Fibroblast of upper back skin (primary cell): ENCODE results near the gene TRMU.

ENCODE experiments used
- DNase-seq: peaks from one replicate; pipeline ENCODE4 v3.0.0-alpha.2; 2013

The TRMU gene

GRCh38 chr22:46371623-46372226 lies 36.2 kb downstream of the TRMU start:
- DNase-seq: no peak

DNA sequence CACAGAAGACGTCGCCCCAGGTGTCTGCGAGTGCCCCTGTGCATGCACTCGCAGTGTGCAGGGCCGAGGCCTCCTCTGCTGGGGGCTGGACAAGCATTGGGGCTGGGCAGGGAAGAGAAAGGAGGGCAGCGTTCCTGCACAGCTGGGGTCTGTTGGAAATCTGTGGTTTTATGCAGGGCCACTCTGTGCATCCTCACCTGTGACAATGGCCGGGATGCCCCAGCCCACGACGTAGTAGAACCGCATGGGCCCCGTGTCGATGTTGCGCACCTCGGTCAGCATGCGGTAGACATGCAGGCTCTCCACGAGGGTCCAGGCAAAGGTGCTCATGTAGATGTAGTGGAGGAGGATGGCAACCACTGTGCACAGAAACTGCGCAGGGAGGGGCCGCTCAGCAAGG lies 37.2 kb downstream of the TRMU start:
- DNase-seq: no peak

GRCh38 chr22:46373159-46373558 lies 37.6 kb downstream of the TRMU start:
- no peak for DNase-seq

- no peak for DNase-seq
These were observed 38.6 kb downstream of the TRMU start for GRCh38 chr22:46373921-46374662.

GRCh38 chr22:46374663-46375474 lies 39.4 kb downstream of the TRMU start:
- DNase-seq: no peak

DNA sequence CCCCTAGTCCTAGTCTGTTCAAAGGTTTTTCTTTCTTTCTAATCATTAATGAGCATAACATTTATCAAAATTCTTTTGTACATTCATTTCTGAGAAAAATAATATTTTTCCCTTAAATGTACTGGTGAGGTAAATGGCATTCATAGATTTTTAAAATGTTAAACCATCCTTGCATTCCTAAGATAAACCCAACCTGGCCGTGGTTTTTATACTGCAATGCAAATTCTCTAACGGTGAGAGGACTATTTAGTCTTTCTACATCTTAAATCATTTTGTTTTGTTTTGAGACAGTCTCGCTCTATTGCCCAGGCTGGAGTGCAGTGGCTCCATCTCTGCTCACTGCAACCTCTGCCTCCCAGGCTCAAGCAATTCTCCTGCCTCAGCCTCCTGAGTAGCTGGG lies 40.6 kb downstream of the TRMU start:
- no peak for DNase-seq

DNA sequence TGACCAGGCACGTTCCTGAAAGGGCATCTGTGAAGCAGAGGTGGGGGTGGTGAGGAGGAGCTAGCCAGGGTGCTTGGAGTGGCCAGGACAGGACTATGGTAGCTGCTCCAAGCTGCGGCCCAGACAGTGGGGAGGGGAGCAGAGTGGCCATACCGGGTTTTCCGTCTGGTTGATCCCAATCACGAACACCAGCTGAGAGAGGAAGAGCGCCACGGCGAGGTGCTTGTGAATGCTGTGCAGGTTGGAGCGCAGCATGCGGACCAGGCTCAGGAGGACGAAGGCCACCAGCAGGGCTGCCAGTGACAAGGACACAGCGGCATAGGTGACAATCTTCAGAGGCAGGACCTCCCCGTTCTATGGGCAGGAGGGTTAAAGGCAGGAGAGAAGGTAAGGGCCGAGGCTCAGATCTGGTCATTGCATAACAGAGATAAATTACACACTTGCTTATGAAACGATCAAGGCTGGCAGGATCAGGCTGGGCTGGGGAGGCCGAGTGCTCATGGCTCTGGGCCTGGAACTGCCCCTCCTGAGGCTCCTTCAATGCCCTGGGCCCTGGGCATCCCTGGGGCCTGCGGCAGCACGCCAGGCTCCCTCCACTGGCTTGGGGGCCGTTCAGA lies 41.5 kb downstream of the TRMU start:
- no peak for DNase-seq

DNA sequence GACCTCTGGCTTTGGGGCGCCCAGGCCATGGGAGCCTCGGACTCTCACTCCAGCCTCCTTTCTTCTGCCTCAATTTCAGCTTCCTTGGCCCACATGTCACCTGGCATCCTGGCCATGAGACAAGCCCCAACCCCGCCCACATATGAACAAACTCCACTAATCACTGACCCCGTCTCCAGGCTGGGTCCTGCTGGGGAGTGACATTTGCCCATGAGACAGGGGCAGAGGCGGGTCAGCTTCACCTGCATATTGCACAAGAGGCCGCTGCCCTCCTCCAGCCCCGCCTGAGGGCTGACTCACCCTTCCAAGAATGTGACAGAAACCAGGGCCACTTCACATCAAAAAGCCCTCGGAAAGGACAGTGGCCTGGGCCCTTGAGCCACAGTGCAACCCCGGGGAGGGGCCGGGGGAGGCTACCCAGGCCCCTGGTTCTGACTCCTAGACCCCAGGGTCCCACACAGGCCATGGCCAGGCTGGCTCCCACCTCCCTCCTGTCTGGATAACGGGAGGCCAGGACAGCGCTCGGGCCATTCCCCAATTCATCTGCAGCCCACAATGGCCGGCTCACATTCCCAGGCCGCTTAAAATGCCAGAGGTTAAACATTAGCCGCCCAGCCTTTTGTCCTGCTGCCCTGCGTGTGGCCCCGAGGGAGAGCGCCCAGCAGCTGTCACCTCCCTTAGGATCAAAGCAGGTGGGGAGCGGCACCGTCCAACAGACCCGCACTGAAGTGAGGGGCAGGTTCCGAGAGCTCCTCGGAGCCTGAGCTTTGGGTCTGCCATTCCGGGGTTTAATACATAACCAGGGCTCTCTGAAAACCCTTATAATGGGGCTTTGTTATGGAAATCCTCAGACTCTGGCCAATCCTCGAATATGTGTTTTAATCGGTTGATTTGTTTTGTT lies 42.3 kb downstream of the TRMU start:
- DNase-seq: no peak

- DNase-seq: no peak
These were observed 43.0 kb downstream of the TRMU start for GRCh38 chr22:46378426-46379065.

GRCh38 chr22:46379066-46379930 lies 43.8 kb downstream of the TRMU start:
- DNase-seq: no peak

- DNase-seq: no peak
These were observed 44.6 kb downstream of the TRMU start for GRCh38 chr22:46380069-46380468.

DNA sequence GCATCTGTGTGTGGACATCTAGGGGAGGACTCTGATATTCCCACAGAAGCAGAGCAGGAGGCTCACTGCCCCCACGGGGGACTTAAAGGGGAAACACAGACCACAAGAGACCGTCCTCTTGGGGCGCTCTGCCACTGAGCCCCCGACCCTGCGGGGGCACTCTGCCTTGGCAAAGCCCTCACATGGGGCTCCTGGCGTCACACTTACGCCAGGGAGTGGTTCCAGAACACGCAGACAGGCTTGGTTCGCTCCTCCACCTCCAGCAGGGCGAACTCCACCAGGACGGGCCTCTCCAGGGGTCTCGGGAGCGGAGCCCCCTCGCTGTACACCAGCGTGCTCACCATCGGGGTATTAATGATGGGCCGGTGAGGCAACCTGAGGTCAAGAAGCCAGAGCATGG lies 45.1 kb downstream of the TRMU start:
- DNase-seq: no peak

DNA sequence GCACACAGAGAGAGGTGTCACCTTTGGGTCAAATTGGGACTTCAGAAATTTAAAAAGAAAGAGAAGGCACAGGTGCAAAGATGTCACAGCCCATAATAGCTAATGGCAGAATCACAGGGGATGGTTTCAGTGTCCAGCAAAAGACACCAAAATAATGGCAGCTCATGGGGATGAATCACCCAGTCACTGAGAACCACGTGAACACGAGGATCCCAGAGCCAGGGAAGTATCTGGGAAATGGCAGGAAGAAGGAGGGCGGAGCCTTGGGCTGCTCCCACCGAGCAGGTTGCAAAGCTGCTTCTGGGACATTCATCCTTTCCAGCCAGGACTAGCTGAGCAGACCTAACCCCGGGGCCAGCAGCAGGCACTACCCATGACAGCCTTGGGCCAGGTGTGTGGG lies 45.6 kb downstream of the TRMU start:
- DNase-seq: no peak

DNA sequence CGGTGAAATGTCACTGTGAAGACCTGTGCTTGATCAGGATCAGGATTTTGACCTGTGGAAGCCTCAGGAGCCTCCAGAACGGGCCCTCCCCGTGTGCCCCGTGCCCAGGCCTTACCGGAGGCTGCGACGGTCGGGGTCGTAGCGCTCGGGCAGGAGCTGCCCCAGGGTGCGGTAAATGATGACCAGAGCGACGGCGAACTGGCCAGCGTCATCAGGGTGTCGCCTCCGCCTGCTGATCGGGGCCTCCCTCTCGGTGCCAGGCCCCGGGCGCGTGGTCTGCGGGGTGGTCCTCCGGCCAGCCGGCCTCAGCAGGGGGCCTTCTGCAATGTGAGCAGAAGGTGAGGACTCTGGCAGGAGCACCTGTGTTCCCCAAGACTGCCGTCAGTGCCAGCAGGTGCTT lies 46.2 kb downstream of the TRMU start:
- no peak for DNase-seq

- no peak for DNase-seq
These were observed 47.0 kb downstream of the TRMU start for GRCh38 chr22:46382524-46382923.

- no peak for DNase-seq
These were observed 50.8 kb downstream of the TRMU start for GRCh38 chr22:46386312-46386711.

- no peak for DNase-seq
These were observed 52.2 kb downstream of the TRMU start for GRCh38 chr22:46387748-46388147.

DNA sequence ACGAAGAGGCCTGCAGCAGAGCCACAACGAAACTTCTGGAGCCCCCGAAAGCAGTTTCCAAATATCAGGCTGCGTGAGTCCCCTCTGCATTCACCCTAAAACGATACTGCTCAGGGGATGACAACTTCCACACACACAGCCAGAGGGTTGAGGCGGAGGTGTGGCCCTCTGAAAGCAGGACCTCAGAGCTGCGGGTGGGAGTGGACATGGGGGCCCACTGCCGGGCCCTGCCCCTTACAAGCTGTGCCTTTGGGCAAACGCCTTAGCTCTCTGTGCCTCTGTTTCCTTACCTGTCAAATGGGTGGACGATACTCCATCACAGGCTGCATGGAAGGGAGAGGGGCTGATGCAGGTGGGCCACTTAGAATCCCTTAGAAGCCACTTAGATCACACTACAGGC lies 53.1 kb downstream of the TRMU start:
- no peak for DNase-seq

DNA sequence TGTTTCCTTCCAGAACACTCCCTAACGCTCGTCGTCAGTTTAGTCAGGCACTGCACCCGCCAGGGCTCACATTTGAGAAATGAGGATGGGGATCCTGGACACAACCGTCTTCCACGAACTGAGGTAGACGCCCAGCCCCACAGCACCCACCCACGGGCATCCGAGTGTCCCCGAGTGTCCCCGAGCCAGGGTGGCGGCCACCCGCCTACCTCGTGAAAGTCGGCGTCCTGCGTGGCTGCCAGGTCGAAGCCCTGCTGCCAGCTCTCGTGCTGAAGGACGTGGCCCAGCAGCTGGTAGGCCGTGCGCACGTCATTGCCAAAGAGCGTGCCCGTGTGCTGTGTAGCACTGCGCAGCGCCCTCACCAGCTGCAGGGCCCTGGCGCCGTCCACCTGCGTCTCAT lies 53.6 kb downstream of the TRMU start:
- DNase-seq: no peak

DNA sequence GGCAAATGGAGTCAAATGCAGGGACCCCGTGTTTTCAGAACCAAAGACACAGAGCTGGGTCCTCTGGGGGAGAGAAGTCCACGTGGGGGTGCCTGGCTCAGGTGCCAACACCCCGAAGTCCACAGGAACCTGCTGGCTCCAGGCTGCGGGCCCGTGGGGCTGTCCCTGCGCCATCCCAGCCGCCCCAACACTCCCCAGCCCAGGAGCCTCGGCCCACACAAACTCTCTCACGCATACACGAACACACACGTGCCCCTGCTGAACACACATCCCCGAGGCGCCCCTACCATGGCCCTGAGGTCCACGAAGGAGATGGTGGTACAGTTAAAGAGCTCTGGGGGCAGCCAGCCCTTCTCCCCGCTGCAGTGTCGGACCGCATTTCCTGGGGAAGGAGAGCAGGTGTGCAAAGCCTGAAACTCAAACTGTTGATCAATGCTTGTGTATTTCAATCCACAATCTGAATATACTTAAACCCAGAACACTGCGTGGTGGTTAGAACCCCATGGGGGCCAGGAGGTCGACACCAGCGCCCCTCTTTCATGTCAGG lies 54.7 kb downstream of the TRMU start:
- no peak for DNase-seq
